ENCODE results near the gene SUSD4.

GRCh38 chr1:223311826-223312225 is 52.1 kb downstream of the SUSD4 start:
- no peak for TF ChIP-seq GATA2 (IDR thresholded peaks at IDR 0.05; ENCODE audit: low read depth, low read length)
- no peak for TF ChIP-seq GATA3 (IDR thresholded peaks at IDR 0.05; ENCODE audit: low read depth, low read length)
